ENCODE results near the gene RAD51C. TPM values are rescaled to one million over a fixed set of nuclear protein-coding genes. Genes with fewer than 3 reads are reported as not detected.
"Not testable (repeated sequence)": the region's sequence is repeated elsewhere in the genome, so short reads cannot be mapped to it uniquely, and the experiment has no call there.

RAD51C gene
- total RNA-seq = 10 to 100 TPM; 19.7 to 22.6 TPM
- long read RNA-seq, donor 1, partial matches to known transcripts = 1 of 4 reads
- long read RNA-seq, donor 1, other reads (novel, unspliced or antisense) = 2 of 4 reads
- long read RNA-seq, donor 2, transcript RAD51C-201 (9 exons, 2,591 nt) = major isoform, 16 of 41 reads
- long read RNA-seq, donor 2, partial matches to known transcripts = 1 of 41 reads
- long read RNA-seq, donor 2, other reads (novel, unspliced or antisense) = 22 of 41 reads

GRCh38 chr17:58692239-58693055 is at the start of gene RAD51C:
RAD51C (plus strand) TSS chr17:58692602; CDS start chr17:58692644, 42 bp downstream.
- DNase-seq (ENCODE audit: low spot score) = peak; percentile 95
- intact Hi-C loops (cut with DNase I) = no loop called here

GRCh38 chr17:58643147-58643546 is 49.3 kb upstream of the RAD51C start:
- intact Hi-C loops (cut with DNase I) = no loop called here
- no peak for DNase-seq (ENCODE audit: low spot score)

GRCh38 chr17:58648236-58648635 is 44.2 kb upstream of the RAD51C start:
- no peak for DNase-seq (ENCODE audit: low spot score)
- intact Hi-C loops (cut with DNase I) = no loop called here

GRCh38 chr17:58657962-58658803 is 34.2 kb upstream of the RAD51C start:
- DNase-seq (ENCODE audit: low spot score); intact Hi-C loops (cut with DNase I): not testable (repeated sequence)

- peak; percentile 87 for DNase-seq (ENCODE audit: low spot score)
Measured at GRCh38 chr17:58658804-58659713, 33.3 kb upstream of the RAD51C start.

GRCh38 chr17:58659714-58660084 is 32.7 kb upstream of the RAD51C start:
- intact Hi-C loops (cut with DNase I) = not testable (repeated sequence)

More at GRCh38 chr17:58658804-58659713, 33.3 kb upstream of the RAD51C start:
- intact Hi-C loops (cut with DNase I) = no loop called here

GRCh38 chr17:58660621-58661020 is 31.8 kb upstream of the RAD51C start:
- intact Hi-C loops (cut with DNase I) = no loop called here
- DNase-seq (ENCODE audit: low spot score) = no peak

More at GRCh38 chr17:58659714-58660084, 32.7 kb upstream of the RAD51C start:
- DNase-seq (ENCODE audit: low spot score) = not testable (repeated sequence)

GRCh38 chr17:58661499-58661898 is 30.9 kb upstream of the RAD51C start:
- intact Hi-C loops (cut with DNase I) = no loop called here
- DNase-seq (ENCODE audit: low spot score) = no peak

GRCh38 chr17:58664302-58664701 is 28.1 kb upstream of the RAD51C start:
- intact Hi-C loops (cut with DNase I) = no loop called here
- DNase-seq (ENCODE audit: low spot score) = no peak

GRCh38 chr17:58665946-58666857 is 26.2 kb upstream of the RAD51C start:
- no peak for DNase-seq (ENCODE audit: low spot score)
- intact Hi-C loops (cut with DNase I) = no loop called here

- intact Hi-C loops (cut with DNase I) = no loop called here
- peak; percentile 94 for DNase-seq (ENCODE audit: low spot score)
Measured at GRCh38 chr17:58666858-58667267, 25.5 kb upstream of the RAD51C start.

GRCh38 chr17:58667934-58668597 is 24.3 kb upstream of the RAD51C start:
- no peak for DNase-seq (ENCODE audit: low spot score)
- intact Hi-C loops (cut with DNase I) = no loop called here

- intact Hi-C loops (cut with DNase I) = no loop called here
- DNase-seq (ENCODE audit: low spot score) = no peak
Measured at GRCh38 chr17:58668598-58668935, 23.8 kb upstream of the RAD51C start.

- no peak for DNase-seq (ENCODE audit: low spot score)
- intact Hi-C loops (cut with DNase I) = no loop called here
Measured at GRCh38 chr17:58669853-58670252, 22.5 kb upstream of the RAD51C start.

GRCh38 chr17:58671969-58672368 is 20.4 kb upstream of the RAD51C start:
- intact Hi-C loops (cut with DNase I) = no loop called here
- DNase-seq (ENCODE audit: low spot score) = no peak

- intact Hi-C loops (cut with DNase I) = no loop called here
- no peak for DNase-seq (ENCODE audit: low spot score)
Measured at GRCh38 chr17:58677194-58677880, 15.1 kb upstream of the RAD51C start.

- not testable (repeated sequence) for DNase-seq (ENCODE audit: low spot score)
Measured at GRCh38 chr17:58678287-58678686, 14.1 kb upstream of the RAD51C start.

More at GRCh38 chr17:58678287-58678686, 14.1 kb upstream of the RAD51C start:
- intact Hi-C loops (cut with DNase I) = not testable (repeated sequence)

Measured in posterior vena cava (tissue), 2 donors.